H9 (cell line): ENCODE data around the gene LINGO4. TPM values are rescaled to one million over a fixed set of nuclear protein-coding genes. Genes with fewer than 3 reads are reported as not detected.

Experiments used
- DNase-seq: peaks from one replicate; pipeline ENCODE4 v3.0.0-alpha.2; 2017
- H2AFZ ChIP-seq: one replicate; pipeline ENCODE4 v1.6.1; 2013; ENCODE audit warnings: mild to moderate bottlenecking, low read length, control low read depth, moderate library complexity
- H2AK5ac ChIP-seq: 2 replicates; pipeline ENCODE4 v1.6.1; 2013; ENCODE audit warnings: low read length, control low read depth, mixed read lengths; ENCODE audit not compliant: insufficient read length
- H2BK120ac ChIP-seq: one replicate; pipeline ENCODE4 v1.6.1; 2013; ENCODE audit warnings: low read depth, mild to moderate bottlenecking, low read length, control low read depth, inconsistent platforms; ENCODE audit not compliant: poor library complexity, severe bottlenecking
- H2BK12ac ChIP-seq: 2 replicates; pipeline ENCODE4 v1.6.1; 2013; ENCODE audit warnings: low read length, control low read depth, mixed read lengths, low read depth; ENCODE audit not compliant: insufficient read length
- H2BK15ac ChIP-seq: 2 replicates; pipeline ENCODE4 v1.6.1; 2013; ENCODE audit warnings: low read depth, low read length, control low read depth
- H2BK20ac ChIP-seq: one replicate; pipeline ENCODE4 v1.6.1; 2013; ENCODE audit warnings: low read depth, mild to moderate bottlenecking, low read length, control low read depth, inconsistent platforms; ENCODE audit not compliant: poor library complexity, severe bottlenecking
- H2BK5ac ChIP-seq: 2 replicates; pipeline ENCODE4 v1.6.1; 2013; ENCODE audit warnings: low read length, control low read depth, mixed read lengths; ENCODE audit not compliant: insufficient read length
- H3K14ac ChIP-seq: 2 replicates; pipeline ENCODE4 v1.6.1; 2013; ENCODE audit warnings: low read length, control low read depth; ENCODE audit not compliant: insufficient read depth
- H3K18ac ChIP-seq: 2 replicates; pipeline ENCODE4 v1.6.1; 2013; ENCODE audit warnings: low read depth, mild to moderate bottlenecking, mixed read lengths, low read length, control low read depth; ENCODE audit not compliant: insufficient read length
- H3K23ac ChIP-seq: 2 replicates; pipeline ENCODE4 v1.6.1; 2013; ENCODE audit warnings: low read length, control low read depth, mixed read lengths, low read depth; ENCODE audit not compliant: insufficient read length
- H3K23me2 ChIP-seq: 2 replicates; pipeline ENCODE4 v1.6.1; 2013; ENCODE audit warnings: low read depth, mild to moderate bottlenecking, mixed read lengths, low read length, control low read depth; ENCODE audit not compliant: insufficient read length, poor library complexity, severe bottlenecking
- H3K27ac ChIP-seq: 2 replicates; pipeline ENCODE4 v1.5.1; 2013; ENCODE audit warnings: low read length, control low read depth, mixed read lengths, low read depth; ENCODE audit not compliant: insufficient read length
- H3K27me3 ChIP-seq: 2 replicates; pipeline ENCODE4 v1.6.1; 2013; ENCODE audit warnings: low read length, control low read depth, inconsistent platforms; ENCODE audit not compliant: insufficient read depth
- H3K4ac ChIP-seq: 2 replicates; pipeline ENCODE4 v1.6.1; 2013; ENCODE audit warnings: low read depth, mild to moderate bottlenecking, control low read depth, inconsistent platforms, low read length, moderate library complexity
- H3K4me1 ChIP-seq: 2 replicates; pipeline ENCODE4 v1.6.1; 2013; ENCODE audit warnings: low read length, control low read depth, inconsistent platforms; ENCODE audit not compliant: insufficient read depth
- H3K4me2 ChIP-seq: 2 replicates; pipeline ENCODE4 v1.6.1; 2013; ENCODE audit warnings: low read length, control low read depth, mixed read lengths; ENCODE audit not compliant: insufficient read length, insufficient read depth
- H3K56ac ChIP-seq: 2 replicates; pipeline ENCODE4 v1.6.1; 2013; ENCODE audit warnings: low read depth, mild to moderate bottlenecking, mixed read lengths, low read length, control low read depth; ENCODE audit not compliant: insufficient read length
- H3K79me1 ChIP-seq: 2 replicates; pipeline ENCODE4 v1.6.1; 2013; ENCODE audit warnings: low read depth, mild to moderate bottlenecking, moderate library complexity, low read length, control low read depth, inconsistent platforms; ENCODE audit not compliant: insufficient read depth, poor library complexity, severe bottlenecking
- H3K79me2 ChIP-seq: 2 replicates; pipeline ENCODE4 v1.6.1; 2013; ENCODE audit warnings: low read length, control low read depth, inconsistent platforms; ENCODE audit not compliant: insufficient read depth
- H3K9ac ChIP-seq: 2 replicates; pipeline ENCODE4 v1.6.1; 2013; ENCODE audit warnings: low read length, control low read depth, mixed read lengths; ENCODE audit not compliant: insufficient read length; ENCODE audit errors: extremely low read depth
- H3K9me3 ChIP-seq: one replicate; pipeline ENCODE4 v1.6.1; 2013; ENCODE audit warnings: low read depth, low read length, inconsistent platforms; ENCODE audit not compliant: control insufficient read depth
- H3T11ph ChIP-seq: one replicate; pipeline ENCODE4 v1.6.1; 2013; ENCODE audit warnings: mild to moderate bottlenecking, low read length, control low read depth, inconsistent platforms
- H4K20me1 ChIP-seq: one replicate; pipeline ENCODE4 v1.6.1; 2013; ENCODE audit not compliant: control insufficient read depth, insufficient read length, insufficient read depth
- H4K5ac ChIP-seq: 2 replicates; pipeline ENCODE4 v1.6.1; 2013; ENCODE audit warnings: low read depth, mild to moderate bottlenecking, mixed read lengths, low read length, control low read depth; ENCODE audit not compliant: insufficient read length
- H4K8ac ChIP-seq: replicated peaks from 2 replicates; pipeline ENCODE4 v1.6.1; 2013; ENCODE audit warnings: low read length, control low read depth, mixed read lengths, low read depth; ENCODE audit not compliant: insufficient read length
- H4K91ac ChIP-seq: 2 replicates; pipeline ENCODE4 v1.6.1; 2013; ENCODE audit warnings: low read depth, mild to moderate bottlenecking, moderate library complexity, mixed read lengths, low read length, control low read depth; ENCODE audit not compliant: insufficient read length
- H3K27ac Mint-ChIP-seq, 3 experiments: 2 replicates in 2 of 3; 3 replicates in 1 of 3; pipeline ENCODE4 v1.8.0; 2020 to 2021; ENCODE audit warnings: mixed read lengths in 3 of 3, mild to moderate bottlenecking in 1 of 3, moderate library complexity in 1 of 3
- H3K27me3 Mint-ChIP-seq: 2 replicates; pipeline ENCODE4 v1.8.0; 2021; ENCODE audit warnings: low read depth, mild to moderate bottlenecking, moderate library complexity, mixed read lengths
- H3K36me3 Mint-ChIP-seq, 3 experiments: 2 replicates in 2 of 3; 3 replicates in 1 of 3; pipeline ENCODE4 v1.8.0; 2020 to 2021; ENCODE audit warnings: low read depth in 3 of 3, mixed read lengths in 3 of 3; ENCODE audit not compliant: insufficient read depth in 1 of 3
- H3K4me1 Mint-ChIP-seq, 2 experiments: 2 replicates each; pipeline ENCODE4 v1.8.0; 2020; ENCODE audit warnings: mixed read lengths in 2 of 2
- H3K4me3 Mint-ChIP-seq, 2 experiments: 2 replicates in 1 of 2; 3 replicates in 1 of 2; pipeline ENCODE4 v1.8.0; 2020 to 2021; ENCODE audit warnings: mild to moderate bottlenecking in 2 of 2, mixed read lengths in 2 of 2, moderate library complexity in 1 of 2
- H3K9me3 Mint-ChIP-seq, 2 experiments: 2 replicates in 1 of 2; 3 replicates in 1 of 2; pipeline ENCODE4 v1.8.0; 2020; ENCODE audit warnings: mild to moderate bottlenecking in 2 of 2, mixed read lengths in 2 of 2, moderate library complexity in 1 of 2
- WGBS: extraction: QIAGEN DNeasy Blood & Tissue Kit; methylation state at CpG from one replicate; pipeline ENCODE4 v1.1.7; 2013; ENCODE audit warnings: missing lambda C conversion rate, low lambda C conversion rate, mixed read lengths; ENCODE audit not compliant: insufficient read length; ENCODE audit errors: extremely low coverage; 5-methylcytosine and 5-hydroxymethylcytosine counted together
- total RNA-seq: library from RNA; stranded (reverse); gene quantifications from 2 replicates; pipeline ENCODE4 v1.2.1, GENCODE V29; 2021
- TF ChIP-seq, protein P1 (sequence below): fragments of 200-600 bp; sonication (generic); conservative IDR thresholded peaks from 3 replicates; pipeline ENCODE4 v1.8.0; 2021; ENCODE audit warnings: antibody characterized with exemption, mild to moderate bottlenecking

Gene LINGO4
- total RNA-seq, 1 experiment from 2014 or later: not detected

DNA sequence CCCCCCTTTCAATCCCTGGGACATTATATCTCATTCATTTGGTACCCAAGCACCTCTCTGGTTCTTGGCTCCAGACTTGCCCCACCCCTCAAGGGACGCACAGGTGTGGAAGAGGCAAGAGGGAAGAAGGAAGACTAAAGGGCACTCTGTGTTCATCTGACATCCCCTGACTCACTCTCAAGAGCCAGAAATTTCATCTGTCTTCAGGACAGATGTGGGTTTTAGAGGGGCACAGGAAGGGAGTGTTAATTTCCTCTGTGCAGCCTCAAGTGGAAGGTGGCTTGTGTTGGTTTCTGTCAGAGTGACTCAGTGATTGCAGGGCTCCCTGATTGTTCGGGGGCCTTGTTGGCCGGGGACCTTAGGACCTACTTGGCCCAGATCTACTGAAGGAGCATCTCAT is 32.0 kb upstream of the LINGO4 start:
- H3K36me3 Mint-ChIP-seq: peaks cover 0 to 2% (median 0%) of the 10 kb centered on the region in 3 experiments; a peak in 2 of 7 replicates
- DNase-seq: no peak
- Histone ChIP-seq H3K27me3 (peaks cover 9% of the 10 kb centered on the region; the same call in 1 of the 2 replicates), H3K4ac (no peak overlapping the region), H3K23me2 (peaks cover 30% of the 10 kb centered on the region), H3K14ac (no peak overlapping the region), H2BK12ac (no peak overlapping the region), H3K27ac (no peak overlapping the region), H2BK15ac (no peak overlapping the region), H3T11ph (no peak overlapping the region), H2BK20ac (no peak overlapping the region), H3K4me1 (peaks cover 2% of the 10 kb centered on the region; the same call in 1 of the 2 replicates), H2BK120ac (no peak overlapping the region), H2AK5ac (no peak overlapping the region), H3K18ac (no peak overlapping the region), H2AFZ (no peak overlapping the region), H3K79me2 (no peaks in the 10 kb centered on the region), H2BK5ac (no peak overlapping the region), H3K4me2 (no peak overlapping the region), H3K56ac (no peak overlapping the region), H3K9me3 (no peaks in the 10 kb centered on the region), H4K8ac (no peak overlapping the region), H3K9ac (no peak overlapping the region), H3K23ac (no peak overlapping the region), H4K20me1 (no peaks in the 10 kb centered on the region), H4K5ac (no peak overlapping the region), H4K91ac (no peak overlapping the region), H3K79me1 (no peaks in the 10 kb centered on the region)
- WGBS: no CpG with 5 or more reads among the region's 3 CpGs
- no peak overlapping the region for H3K27ac Mint-ChIP-seq
- peak overlapping the region; percentile 56 to 78 for H3K4me3 Mint-ChIP-seq
- no peaks in the 10 kb centered on the region; a peak in 1 of 5 replicates for H3K9me3 Mint-ChIP-seq
- TF ChIP-seq, protein P1, sequence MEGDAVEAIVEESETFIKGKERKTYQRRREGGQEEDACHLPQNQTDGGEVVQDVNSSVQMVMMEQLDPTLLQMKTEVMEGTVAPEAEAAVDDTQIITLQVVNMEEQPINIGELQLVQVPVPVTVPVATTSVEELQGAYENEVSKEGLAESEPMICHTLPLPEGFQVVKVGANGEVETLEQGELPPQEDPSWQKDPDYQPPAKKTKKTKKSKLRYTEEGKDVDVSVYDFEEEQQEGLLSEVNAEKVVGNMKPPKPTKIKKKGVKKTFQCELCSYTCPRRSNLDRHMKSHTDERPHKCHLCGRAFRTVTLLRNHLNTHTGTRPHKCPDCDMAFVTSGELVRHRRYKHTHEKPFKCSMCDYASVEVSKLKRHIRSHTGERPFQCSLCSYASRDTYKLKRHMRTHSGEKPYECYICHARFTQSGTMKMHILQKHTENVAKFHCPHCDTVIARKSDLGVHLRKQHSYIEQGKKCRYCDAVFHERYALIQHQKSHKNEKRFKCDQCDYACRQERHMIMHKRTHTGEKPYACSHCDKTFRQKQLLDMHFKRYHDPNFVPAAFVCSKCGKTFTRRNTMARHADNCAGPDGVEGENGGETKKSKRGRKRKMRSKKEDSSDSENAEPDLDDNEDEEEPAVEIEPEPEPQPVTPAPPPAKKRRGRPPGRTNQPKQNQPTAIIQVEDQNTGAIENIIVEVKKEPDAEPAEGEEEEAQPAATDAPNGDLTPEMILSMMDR: no peak
- peaks cover 39% of the 10 kb centered on the region for H3K27me3 Mint-ChIP-seq
- H3K4me1 Mint-ChIP-seq: peaks cover 24 to 30% of the 10 kb centered on the region in 2 experiments
